ENCODE data around the gene PDCD4. TPM values are rescaled to one million over a fixed set of nuclear protein-coding genes. Genes with fewer than 3 reads are reported as not detected.

Gene PDCD4
- total and polyA plus RNA-seq, 2 of the 13 experiments (the other 11 are each of a cell fraction or from before 2014, with no cell fraction given) = 22.8 to 56.2 TPM

DNA sequence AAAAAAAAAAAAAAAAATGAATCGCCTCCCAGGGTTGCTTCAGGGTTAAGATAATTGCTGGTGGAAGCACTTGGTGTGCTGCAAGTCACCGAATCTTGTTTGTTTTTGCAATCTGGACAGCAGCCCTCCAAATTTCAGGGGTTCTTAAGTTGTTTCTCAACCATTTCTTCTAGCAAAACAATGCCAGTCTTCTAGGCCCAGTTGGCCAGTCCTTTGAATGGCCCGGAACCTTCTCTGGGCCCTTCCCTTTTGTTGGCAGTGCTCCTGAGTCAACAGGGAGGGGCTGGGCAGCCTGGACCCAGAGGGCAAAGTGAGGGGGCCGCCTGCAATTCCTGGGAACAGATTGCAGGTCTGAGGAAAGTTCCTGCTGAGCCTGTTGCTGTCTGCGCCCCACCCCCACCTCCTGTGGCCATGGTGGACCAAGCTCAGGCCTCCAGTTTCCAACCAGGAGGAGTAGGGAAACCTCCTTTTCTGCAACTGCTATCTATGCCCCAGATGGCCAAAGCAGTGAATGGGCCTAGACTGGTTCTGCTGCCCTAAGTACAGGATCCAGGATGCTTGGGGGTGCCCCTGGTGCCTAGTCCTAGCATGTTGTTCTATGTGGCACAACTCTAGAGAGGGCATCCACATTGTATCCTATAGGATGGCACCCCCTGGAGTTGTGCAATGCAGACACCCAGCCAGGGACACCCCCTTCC, 31.4 kb upstream of the PDCD4 start (continued):
- TF ChIP-seq ZNF234 (CRISPR knock-in tag; conservative IDR thresholded peaks at IDR 0.05) (no peak), PHF5A (CRISPR knock-in tag; IDR thresholded peaks at IDR 0.05; ENCODE audit: low read depth, unreplicated experiment) (no peak), KLF12 (CRISPR knock-in tag; IDR thresholded peaks at IDR 0.05; ENCODE audit: borderline replicate concordance) (peak; percentile 62; the same call in 1 of the 2 replicates), ZSCAN31 (CRISPR knock-in tag; IDR thresholded peaks at IDR 0.05; ENCODE audit: low read depth) (0 out of 2 replicates have a peak, but pooled peaks have one; percentile 29), HOXA5 (CRISPR knock-in tag; IDR thresholded peaks at IDR 0.05) (0 out of 2 replicates have a peak, but pooled peaks have one; percentile 51), ZNF574 (CRISPR knock-in tag; IDR thresholded peaks at IDR 0.05) (peak; percentile 52; the same call in 1 of the 2 replicates), ZNF431 (CRISPR knock-in tag; IDR thresholded peaks at IDR 0.05; ENCODE audit: borderline replicate concordance, low read depth) (no peak), SAP130 (CRISPR knock-in tag; IDR thresholded peaks at IDR 0.05; ENCODE audit: low read depth) (peak; percentile 54; the same call in 1 of the 2 replicates), FOXJ3 (CRISPR knock-in tag; IDR thresholded peaks at IDR 0.05; ENCODE audit: borderline replicate concordance) (peak; percentile 66; the same call in 1 of the 2 replicates), STAG1 (CRISPR knock-in tag; IDR thresholded peaks at IDR 0.05) (peak; percentile 9; the same call in 1 of the 2 replicates), NR2C2 (CRISPR knock-in tag; IDR thresholded peaks at IDR 0.05; ENCODE audit: borderline replicate concordance) (0 out of 2 replicates have a peak, but pooled peaks have one; percentile 39), TMF1 (CRISPR knock-in tag; IDR thresholded peaks at IDR 0.05; ENCODE audit: low read depth) (0 out of 2 replicates have a peak, but pooled peaks have one; percentile 39), NCOA1 (CRISPR knock-in tag; IDR thresholded peaks at IDR 0.05) (0 out of 2 replicates have a peak, but pooled peaks have one; percentile 59), TGIF2 (CRISPR knock-in tag; IDR thresholded peaks at IDR 0.05) (no peak), ZFP37 (CRISPR knock-in tag; IDR thresholded peaks at IDR 0.05; ENCODE audit: borderline replicate concordance) (0 out of 2 replicates have a peak, but pooled peaks have one; percentile 54), SRY (CRISPR knock-in tag; IDR thresholded peaks at IDR 0.05) (no peak), SKIL (CRISPR knock-in tag; IDR thresholded peaks at IDR 0.05; ENCODE audit: borderline replicate concordance) (peak; percentile 77), NFKBIZ (CRISPR knock-in tag; IDR thresholded peaks at IDR 0.05) (no peak), FOXC1 (CRISPR knock-in tag; IDR thresholded peaks at IDR 0.05; ENCODE audit: borderline replicate concordance) (no peak; the same call in 1 of the 2 replicates), PLRG1 (conservative IDR thresholded peaks at IDR 0.05) (no peak), NFIC (IDR thresholded peaks at IDR 0.05; ENCODE audit: low read length) (peak; percentile 64)
- TF ChIP-seq, protein P1, sequence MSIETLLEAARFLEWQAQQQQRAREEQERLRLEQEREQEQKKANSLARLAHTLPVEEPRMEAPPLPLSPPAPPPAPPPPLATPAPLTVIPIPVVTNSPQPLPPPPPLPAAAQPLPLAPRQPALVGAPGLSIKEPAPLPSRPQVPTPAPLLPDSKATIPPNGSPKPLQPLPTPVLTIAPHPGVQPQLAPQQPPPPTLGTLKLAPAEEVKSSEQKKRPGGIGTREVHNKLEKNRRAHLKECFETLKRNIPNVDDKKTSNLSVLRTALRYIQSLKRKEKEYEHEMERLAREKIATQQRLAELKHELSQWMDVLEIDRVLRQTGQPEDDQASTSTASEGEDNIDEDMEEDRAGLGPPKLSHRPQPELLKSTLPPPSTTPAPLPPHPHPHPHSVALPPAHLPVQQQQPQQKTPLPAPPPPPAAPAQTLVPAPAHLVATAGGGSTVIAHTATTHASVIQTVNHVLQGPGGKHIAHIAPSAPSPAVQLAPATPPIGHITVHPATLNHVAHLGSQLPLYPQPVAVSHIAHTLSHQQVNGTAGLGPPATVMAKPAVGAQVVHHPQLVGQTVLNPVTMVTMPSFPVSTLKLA (IDR thresholded peaks at IDR 0.05) = no peak
- TF ChIP-seq, protein P2, sequence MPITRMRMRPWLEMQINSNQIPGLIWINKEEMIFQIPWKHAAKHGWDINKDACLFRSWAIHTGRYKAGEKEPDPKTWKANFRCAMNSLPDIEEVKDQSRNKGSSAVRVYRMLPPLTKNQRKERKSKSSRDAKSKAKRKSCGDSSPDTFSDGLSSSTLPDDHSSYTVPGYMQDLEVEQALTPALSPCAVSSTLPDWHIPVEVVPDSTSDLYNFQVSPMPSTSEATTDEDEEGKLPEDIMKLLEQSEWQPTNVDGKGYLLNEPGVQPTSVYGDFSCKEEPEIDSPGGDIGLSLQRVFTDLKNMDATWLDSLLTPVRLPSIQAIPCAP (CRISPR knock-in tag; IDR thresholded peaks at IDR 0.05; ENCODE audit: low read depth) = no peak
